Activated CD4-positive, alpha-beta T cell treated with anti-CD3 and anti-CD28 coated beads, Interleukin-2, amount 50 U/mL, for 1 hour (primary cell): ENCODE results near the gene POLH.
"Not testable (repeated sequence)": the region's sequence is repeated elsewhere in the genome, so short reads cannot be mapped to it uniquely, and the experiment has no call there.

Experiments
- DNase-seq: peaks from one replicate; pipeline ENCODE4 v3.0.0-alpha.2; 2020

Gene POLH

DNA sequence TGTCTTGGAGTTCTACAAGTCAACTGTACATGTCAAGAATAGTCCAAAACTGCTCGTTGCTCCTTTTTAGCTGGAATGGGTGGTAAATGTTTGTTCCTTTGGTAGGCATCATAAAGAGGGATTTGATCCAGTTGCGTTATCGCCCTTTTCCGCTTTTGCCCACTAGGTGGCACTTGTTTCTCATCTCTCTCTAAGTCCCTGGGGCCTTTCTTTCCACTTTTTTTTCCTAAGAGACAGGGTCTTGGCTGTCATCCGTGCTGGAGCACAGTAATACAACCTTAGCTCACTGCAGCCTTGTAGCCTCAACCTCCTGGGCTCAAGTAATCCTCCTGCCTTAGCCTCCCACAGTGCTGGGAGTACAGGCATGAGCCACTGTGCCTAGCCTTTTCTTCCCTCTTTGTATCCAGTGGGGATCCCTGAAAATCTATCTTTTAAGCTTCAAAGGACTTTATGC, 32.4 kb downstream of the POLH start:
- DNase-seq: peak; percentile 58

DNA sequence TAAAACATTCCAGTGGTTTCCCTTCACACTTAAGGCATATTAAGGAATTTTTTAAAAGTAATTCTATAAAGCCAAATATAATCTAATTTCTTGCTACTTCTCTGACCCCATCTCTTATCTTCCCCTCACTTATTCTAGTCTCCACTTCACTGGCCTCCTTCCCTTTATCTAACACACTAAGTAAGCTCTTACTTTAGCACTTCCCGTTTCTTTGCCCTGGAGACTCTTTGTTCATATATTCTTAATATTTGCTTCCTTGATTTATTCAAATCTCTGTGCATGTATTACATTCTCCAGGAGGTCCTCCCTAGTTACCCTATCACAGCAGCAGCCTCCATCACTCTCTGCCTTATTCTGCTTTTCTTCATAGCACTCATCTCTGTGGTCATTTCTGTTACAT, 32.8 kb downstream of the POLH start:
- no peak for DNase-seq

DNA sequence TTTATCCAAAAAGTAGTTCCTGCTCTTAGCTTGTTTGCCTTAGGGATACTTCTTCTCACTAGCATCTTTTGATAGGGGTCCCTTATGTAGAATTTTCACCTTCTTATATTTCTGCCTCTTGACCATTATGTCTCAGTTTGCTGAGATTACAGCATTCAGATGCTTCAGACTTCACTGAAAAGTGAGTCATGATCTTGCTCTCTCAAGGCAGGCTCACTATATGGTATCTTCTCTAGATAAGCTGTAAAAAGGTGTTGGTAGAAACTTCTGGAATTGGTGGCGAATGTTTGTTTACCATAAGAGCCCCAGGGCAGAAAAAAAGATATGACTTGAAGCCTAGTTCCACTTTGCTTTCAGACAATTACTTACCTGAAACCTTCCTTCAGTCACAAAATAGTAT, 33.4 kb downstream of the POLH start:
- no peak for DNase-seq

DNA sequence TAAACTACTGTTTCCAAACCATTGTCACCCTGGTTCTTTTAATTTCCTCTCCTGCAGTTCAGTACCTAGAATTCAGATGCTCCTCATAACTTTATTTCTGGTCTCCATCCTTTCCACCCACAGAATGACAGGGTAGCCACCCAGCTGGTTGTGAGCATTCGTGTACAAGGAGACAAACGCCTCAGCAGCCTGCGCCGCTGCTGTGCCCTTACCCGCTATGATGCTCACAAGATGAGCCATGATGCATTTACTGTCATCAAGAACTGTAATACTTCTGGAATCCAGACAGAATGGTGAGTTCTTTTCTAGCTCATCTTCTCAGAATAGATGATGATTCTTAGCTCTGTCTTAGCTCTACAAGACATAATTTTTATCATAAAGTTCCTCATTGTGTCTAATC, 34.4 kb downstream of the POLH start:
- DNase-seq: no peak

DNA sequence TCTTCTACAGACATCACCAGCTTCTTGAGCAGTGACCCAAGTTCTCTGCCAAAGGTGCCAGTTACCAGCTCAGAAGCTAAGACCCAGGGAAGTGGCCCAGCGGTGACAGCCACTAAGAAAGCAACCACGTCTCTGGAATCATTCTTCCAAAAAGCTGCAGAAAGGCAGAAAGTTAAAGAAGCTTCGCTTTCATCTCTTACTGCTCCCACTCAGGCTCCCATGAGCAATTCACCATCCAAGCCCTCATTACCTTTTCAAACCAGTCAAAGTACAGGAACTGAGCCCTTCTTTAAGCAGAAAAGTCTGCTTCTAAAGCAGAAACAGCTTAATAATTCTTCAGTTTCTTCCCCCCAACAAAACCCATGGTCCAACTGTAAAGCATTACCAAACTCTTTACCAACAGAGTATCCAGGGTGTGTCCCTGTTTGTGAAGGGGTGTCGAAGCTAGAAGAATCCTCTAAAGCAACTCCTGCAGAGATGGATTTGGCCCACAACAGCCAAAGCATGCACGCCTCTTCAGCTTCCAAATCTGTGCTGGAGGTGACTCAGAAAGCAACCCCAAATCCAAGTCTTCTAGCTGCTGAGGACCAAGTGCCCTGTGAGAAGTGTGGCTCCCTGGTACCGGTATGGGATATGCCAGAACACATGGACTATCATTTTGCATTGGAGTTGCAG, 37.9 kb downstream of the POLH start:
- no peak for DNase-seq

DNA sequence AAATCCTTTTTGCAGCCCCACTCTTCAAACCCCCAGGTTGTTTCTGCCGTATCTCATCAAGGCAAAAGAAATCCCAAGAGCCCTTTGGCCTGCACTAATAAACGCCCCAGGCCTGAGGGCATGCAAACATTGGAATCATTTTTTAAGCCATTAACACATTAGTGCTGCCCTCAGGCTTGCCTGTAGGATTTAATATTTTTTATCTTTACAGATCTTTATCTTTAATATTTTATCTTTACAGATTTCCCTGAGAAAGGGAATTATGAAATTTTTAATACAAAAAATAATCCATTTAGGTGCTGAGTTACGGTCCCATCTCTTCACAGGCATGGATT, 38.4 kb downstream of the POLH start:
- DNase-seq: no peak

DNA sequence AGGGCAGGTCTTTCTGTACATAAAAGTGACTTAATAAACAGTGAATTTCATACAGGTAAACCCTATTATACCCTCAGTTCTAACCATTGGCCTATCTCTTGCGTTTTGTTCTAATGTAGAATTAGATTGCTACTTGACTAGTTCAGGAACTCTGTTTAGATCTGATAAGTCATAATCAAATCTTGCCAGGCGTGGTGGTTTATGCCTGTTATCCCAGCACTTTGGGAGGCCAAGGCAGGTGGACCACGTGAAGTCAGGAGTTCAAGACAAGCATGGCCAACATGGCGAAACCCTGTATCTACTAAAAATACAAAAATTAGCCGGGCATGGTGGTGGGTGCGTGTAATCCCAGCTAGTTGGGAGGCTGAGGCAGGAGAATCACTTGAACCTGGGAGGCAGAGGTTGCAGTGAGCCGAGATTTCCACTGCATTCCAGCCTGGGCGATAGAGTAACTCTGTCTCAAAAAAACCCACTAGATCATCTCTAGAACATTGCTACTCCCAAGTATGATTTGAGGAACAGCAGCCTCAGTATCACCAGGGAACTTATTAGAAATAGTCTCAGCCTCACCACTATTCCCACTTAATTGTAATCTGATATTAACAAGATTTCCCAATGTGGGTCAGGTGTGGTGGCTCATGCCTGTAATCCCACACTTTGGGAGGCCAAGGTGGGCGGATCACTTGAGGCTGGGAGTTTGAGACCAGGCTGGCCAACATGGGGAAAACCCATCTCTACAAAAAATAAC, 40.9 kb downstream of the POLH start:
- no peak for DNase-seq

DNA sequence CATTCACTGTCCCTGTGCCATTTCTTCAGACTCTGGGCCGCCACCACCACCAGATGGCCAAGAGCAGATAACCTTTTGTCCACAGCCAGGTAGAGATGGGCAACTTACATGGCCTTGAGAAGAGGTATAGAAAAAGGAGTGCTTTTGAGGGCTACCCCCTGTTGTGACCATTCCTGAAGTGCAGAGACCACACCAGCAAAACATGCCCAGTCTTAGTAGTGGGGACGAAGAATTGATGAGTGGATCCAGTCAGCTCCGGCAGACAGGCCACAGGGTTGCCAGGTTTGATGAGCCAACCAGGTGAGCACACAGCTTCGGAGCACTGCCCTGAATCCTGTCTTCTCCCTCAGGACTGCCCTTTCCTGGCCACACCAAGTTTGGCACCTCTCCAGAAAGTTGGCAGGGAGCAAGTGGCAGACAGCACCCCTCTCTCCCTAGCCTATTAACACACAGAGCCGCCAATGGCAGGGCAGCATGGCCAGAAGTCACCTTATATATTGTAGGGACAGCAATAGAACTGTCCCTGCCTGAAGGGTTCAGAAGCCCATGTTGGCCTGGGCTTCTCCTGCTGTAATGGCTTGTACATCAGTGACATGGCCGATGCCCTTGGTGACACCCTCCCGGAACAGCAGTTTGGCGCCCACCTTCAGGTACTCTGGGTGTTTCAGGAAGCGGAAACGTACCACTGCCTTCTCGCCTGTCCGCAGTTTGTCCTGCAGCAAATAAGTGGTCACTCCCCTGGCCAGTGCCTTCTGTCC, 45.3 kb downstream of the POLH start:
- DNase-seq: no peak

DNA sequence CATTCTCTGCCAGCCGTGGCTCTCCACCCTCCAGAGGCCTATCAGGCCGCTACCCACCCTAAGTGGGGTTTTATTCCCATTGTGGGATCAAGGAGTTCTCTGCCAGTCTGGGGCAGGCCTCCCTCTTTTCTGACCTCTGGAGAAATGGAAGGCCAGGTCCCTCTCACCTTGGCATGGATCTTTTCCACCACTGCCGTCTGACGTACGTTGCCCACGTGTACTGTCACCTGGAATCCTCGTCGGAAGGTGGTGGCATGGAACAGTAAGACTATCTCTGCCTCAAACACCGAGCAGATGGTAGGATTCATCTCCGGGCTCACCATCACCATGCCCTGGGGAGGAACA, 45.8 kb downstream of the POLH start:
- no peak for DNase-seq

DNA sequence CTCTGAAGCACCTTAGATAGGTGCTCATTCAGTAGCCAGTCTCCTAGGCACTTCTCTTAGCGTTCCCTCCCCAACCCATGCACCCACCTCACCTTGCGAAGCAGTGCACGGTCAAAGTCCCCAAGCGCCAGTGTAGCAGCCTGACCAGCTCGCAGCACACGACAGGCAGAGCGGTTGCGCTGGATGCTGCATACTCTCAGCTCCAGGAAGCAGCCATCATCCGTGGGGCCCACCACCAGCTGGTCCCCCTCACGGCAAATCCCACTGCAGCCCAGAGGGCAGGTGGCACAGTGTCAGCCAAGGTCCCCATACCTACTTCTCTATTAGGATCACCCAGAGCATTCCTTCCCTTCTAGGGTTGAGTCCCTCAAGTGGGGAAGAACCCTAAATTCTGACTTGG, 46.6 kb downstream of the POLH start:
- DNase-seq: no peak

DNA sequence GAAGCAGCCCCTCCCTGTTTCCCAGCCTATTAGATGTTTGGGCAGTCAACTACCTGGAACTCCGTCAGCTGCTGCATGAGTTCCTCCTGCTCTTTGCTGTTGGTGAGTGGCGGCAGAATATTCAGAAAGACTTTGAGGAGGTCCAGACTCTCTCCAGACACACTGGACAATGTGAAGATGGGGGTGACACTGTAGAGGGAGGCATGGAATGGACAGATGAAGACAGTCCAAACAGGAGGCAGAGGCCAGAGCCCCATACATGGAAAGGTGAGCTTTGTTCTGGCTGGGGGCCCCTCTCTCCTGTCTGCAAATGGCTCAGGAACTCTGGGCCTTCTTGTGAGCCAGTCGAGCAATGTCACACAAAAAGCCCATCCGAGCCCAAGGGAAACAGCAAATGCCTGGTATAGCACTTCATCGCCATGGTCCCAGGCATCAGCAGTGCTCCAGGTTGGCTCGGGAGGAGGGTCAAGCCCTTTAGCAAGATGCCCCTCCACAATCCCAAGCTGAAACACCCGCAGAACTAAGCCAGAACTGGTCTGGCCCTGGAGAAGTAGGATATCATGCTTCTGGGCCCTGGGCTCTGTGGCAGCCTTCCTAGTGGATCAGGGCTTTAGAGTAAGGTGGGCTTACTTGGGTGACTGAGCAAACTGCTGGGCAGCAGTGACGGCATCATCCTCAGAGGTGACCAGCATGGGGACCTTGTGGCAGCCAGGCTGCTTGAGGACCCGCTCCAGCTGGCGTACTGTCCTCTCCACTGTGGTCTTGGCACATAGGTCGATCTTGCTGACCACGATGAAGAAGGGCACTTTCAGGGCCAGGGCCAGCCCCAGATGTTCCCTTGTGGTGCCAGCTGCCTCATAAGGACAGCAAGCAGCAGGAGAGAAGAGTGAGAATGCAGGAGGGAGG, 48.1 kb downstream of the POLH start:
- DNase-seq: no peak

DNA sequence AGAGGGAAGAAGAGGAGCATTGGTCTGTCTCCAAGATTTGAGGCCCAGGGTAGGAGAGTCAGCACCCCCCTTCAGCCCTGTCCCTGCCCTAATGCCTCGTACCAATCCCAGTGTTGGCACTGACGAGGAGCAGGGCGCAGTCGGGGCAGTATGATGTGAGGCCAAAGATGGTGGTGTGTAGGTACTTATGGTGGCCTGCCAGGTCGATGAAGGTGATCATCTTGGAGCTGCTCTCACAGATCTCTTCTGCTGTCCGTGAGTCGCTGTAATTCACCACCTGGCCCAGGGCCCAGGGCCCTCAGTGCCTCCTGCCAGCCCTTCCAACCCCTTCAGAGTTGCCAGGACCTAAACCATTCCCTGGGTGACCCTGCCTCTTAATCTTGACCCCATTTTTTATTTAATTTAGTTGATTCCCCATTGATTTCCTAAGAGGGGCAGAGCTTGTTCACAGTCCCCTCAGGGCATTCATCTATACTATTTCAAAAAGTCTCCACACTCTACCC, 48.9 kb downstream of the POLH start:
- DNase-seq: no peak

DNA sequence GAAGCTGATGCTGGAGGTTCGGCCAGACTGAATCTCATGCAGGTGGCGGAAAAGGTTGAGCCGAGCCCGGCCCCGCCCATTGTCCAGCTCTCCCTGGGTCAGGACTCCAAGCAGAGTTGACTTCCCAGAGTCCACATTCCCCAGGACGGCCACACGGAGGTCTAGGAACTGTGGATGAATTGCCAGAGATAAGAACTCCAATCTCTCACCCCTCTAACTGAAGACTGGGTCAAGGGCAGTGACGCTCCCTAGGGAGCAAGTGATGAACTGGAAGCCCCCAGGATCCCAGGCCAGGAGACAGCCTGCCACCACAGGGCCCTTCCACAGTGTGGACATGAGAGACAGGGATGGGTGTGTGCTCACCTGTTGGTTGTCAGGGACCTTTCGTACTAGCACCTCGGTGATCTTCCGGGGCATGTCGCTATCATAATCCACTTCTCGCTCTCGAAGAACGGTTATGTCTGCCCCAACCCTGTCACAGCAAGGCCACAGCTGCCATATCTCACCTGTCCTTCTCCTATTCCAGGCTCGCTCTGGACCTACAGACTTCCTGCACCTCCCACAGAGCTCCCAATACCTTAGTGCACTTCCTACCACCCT, 49.5 kb downstream of the POLH start:
- DNase-seq: no peak

DNA sequence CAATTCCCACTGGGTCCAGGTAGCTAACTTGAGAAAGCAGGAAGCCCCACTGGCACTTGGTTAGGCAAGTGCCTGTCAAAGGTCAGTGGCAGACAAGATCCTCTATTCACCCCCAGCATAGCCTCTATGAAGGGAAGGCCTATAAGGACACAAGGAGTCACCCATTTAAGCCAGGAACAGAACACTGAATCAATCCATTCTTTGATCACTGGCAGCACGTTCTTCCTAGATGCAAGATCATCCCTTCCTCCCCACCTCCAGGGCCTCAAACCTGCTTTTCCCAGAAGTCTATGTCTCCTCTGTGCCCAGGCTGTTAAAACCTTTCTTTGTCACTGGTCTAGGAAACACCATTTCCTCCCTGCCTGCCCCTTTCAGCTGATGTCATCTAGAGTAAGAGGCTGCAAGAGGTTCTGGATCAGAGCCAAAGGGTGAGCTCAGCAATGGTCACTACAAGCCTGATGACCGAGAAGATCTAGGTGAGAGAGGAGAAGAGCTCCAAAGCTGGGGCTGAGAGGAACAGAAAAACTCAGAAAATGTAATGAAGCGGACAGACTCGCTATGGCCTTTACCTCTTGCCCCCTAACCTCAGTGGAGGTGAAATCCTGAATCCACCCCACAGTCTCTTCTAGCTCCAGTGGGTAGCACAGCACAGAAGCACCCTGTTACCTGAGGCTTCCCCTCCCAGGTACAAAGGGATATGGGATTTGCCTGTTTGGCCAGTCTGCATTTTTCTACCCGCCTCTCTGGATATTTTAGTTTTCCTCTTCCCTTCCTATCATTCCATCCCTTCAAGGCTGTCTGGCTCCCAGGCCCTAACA, 51.2 kb downstream of the POLH start:
- DNase-seq: no peak

DNA sequence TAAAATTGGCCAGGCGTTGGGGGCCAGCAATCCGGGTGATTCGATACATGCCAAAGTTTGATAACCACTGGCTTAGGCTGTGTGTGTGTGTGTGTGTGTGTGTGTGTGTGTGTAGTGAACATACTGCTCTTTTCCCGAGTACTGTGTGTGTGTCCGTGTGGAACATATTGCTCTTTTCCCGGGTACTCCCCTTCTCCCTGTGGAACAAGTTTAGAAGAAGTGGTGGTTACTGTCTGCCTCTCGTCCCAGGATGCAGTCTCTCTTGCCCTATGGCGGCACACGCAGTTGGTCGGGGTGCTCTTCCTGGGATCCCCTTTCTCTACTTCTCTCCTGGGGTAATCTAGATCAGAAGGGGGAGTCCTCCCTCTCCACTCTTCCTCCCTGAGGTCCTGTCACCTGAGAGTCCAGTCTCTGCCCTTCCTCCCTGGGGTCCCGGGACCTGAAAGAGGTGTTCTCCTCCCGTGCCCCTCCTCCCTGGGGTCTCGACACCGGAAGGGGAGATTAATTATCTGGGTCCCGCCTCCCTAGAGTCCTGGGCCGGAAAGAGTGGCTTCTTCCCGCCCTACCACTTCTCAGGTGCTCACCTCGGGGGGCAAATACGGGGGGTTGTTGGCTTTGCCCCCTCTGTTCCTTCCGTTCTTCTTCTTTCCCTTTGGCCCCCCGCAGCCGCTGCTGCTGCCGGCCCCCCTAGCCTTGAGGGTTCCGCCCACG, 52.6 kb downstream of the POLH start:
- DNase-seq: peak; percentile 42

DNA sequence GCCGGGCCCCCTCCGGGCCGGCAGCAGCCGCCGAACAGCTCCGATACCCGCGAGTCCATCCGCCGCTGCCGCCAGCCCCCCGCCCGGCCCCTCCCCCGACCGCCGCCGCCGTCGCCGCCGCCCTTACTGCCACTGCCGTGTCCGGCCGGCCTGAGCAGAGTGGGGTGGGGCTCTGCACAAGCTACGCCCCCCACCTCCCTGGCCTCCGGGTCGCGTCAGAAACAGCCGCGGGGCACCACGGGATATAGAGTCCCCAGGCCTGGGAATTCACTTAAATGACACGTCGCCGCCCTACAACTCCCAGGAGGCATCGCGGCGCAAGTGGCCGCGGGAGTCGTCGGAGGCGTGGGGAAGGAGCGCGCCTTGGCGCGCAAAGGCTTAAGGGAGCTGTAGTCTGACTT, 53.1 kb downstream of the POLH start, which contains the start of gene GTPBP2:
GTPBP2 (minus strand) TSS at position 161 of the 401 bp plus-strand sequence; CDS start at position 59, 102 bp downstream.
- peak; percentile 94 for DNase-seq

DNA sequence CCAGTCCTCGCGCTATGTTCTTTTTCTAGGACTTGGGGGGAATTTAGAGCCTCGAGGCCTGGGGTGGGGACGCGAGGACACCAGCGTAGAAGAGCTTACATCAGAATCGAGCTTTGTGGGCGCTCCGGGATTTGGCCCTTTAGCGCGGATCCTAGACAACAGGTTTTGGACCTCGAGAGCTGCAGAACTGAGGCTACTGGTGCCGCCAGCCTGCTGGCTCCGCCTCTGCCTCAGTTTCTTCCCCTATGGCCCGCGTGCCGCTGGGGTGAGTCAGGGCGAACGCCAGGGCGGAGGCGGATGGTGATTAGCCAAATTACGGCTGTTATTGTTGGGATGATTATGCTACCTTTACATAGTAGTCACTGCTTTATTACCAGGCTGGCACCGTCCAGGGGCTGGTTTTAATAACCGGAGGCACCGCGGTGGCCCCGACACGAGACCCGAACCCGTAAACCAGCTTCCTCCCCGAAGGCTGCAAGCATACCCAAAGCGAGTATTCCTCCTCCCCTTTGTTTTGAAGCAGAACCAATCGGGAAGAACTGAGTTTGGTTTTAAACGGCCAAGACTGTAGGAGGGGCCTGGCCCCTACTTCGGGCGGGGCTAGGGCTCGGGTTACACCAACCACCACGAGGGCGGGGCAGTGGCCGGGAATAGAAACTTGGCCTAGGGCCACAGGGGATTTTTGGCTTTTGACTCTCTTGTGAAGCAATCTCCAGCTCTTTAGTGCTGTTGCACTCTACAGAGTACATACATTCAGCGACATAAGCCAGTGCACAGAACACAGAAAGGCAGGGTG, 53.7 kb downstream of the POLH start:
- peak; percentile 84 for DNase-seq

DNA sequence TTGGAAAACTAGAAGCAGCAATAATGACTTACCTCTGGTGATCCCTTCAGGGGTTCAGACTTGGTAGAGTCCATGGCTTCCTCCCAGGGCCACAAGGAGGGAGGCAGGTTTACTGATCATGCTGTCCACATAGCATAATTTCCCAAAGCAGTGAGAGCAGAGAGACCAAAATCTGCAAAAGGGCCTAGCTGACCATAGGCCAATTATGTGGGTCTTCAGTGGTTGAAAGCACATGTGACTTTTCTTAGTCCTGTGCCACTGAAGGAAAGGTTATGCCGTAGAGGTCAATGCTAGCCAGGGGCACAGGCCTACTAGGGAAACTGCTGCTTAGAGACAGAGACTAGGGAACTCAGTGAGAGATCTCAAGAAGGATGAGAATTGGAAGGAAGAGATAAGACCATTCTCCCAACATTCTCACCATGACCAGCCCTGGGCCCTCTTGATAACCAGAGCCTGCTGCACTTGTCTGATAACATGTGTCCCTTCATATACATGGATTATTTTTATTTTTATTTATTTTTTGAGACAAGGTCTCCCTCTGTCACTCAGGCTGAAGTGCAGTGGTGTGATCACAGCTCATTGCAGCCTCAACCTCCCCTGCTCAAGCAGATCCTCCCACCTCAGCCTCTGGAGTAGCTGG, 55.1 kb downstream of the POLH start:
- DNase-seq: no peak

DNA sequence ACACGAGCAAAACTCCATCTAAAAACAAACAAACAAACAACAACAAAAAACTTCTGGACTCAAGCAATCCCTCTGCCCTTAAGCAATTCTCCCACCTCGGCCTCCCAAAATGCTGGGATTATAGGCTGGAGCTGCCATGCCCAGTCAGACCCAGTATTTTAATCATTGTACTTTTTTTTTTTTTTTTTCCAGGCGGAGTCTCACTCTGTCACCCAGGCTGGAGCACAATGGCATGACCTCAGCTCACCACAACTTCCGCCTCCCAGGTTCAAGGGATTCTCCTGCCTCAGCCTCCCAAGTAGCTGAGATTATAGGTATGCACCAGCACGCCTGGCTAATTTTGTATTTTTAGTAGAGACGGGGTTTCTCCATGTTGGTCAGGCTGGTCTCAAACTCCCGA, 57.0 kb downstream of the POLH start:
- not testable (repeated sequence) for DNase-seq
